HG03460 (cell line): Measurements from ENCODE around the gene KCTD19.
A peak's percentile ranks its signal among the peaks of the same experiment; 100 is the strongest.

ENCODE experiments used
- ATAC-seq: cut with Tn5 transposase; IDR thresholded peaks from one replicate; pipeline ENCODE4 v1.9.1; 2021; ENCODE audit not compliant: unreplicated experiment

The KCTD19 gene

DNA sequence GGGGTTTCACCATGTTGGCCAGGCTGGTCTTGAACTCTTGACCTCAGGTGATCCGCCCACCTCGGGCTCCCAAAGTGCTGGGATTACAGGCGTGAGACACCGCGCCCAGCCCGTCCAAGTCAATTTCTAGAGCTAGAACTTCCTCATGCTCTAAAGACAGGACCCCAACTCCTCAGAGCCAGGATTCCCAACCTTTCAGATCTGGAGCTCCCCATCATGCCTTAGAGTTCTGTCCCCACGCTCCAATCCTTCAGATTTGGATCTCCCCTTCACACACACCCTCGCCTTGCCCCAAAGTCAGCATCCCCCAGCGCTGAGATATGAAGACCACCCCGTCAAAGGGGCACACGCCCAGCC, 448 bp downstream of the KCTD19 start:
- no peak for ATAC-seq

DNA sequence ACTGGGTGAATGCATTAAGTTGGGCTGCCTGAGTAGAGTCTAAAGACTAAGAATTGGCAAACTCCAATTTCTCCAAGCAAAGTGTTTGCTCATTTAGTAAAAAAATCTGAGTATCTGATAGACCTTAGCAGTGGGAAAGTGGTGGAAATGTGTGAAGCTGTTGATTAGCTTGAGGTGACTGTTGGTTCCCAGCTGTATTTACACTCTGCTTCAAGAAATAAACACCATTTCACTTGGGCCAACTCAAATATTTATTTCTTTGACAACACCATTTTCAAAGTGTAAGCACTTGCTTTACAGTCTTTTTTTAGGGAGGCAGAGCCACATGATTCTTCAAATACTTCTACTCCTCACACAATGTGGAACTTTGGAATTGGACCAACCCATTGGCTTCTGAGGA, 8.7 kb downstream of the KCTD19 start:
- no peak for ATAC-seq

DNA sequence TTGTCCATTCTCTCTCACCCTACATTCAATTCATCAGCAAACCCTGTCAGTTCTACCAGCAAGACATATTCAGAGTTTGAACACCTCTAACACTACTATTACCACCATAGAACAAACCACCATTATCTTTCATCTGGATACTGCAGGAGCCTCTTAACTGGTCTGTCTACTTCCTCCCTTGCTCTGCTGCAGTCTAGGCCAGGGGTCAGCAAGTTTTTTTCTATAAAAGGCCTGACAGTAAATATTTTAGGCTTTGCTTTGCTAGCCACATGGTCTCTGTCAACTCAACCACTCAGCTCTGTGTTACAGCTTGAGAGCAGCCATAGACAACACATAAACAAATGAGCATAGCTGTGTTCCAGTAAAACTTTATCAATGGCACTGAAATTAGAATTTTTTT, 13.8 kb downstream of the KCTD19 start:
- no peak for ATAC-seq

DNA sequence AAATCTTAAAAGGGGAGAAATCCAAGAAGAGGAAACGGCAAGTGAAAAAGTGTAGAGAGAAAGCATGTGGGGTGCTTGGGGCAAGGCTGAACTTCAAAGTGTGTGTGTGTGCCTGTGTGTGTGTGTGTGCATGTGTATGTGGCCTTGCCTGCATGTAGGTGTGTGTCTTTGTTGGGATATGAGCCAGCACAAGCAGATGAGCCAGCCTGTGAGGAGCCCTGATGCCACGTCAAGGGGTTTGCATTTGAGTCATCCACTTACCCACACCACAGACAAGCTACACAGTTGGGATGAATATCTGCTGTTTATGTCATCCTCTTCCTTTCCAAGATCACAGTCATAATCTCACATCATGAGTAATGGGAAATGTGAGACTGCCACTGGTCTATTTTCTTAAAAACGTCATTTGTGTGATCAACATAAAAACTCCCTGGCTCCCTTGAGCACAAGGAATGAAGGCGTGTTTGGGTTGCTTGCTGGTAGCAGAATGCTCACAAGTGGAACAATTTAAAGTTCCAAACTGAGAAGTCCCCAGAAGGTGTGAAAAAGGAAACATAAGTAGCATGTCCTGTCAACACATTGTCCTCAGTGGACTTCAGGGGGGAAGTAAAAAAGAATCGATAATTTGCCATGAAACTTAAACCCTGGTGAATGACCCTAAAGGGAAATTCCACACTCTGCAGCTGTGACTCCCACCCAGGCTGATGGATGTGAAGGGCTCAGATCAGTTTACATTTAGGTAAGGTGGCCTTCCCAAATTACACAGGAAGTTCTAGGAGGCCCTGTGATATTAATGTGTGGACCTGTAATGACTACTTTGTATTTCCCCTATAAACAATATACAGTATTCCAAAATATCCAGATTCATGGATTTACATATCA, 14.7 kb downstream of the KCTD19 start:
- peak; percentile 82 for ATAC-seq

DNA sequence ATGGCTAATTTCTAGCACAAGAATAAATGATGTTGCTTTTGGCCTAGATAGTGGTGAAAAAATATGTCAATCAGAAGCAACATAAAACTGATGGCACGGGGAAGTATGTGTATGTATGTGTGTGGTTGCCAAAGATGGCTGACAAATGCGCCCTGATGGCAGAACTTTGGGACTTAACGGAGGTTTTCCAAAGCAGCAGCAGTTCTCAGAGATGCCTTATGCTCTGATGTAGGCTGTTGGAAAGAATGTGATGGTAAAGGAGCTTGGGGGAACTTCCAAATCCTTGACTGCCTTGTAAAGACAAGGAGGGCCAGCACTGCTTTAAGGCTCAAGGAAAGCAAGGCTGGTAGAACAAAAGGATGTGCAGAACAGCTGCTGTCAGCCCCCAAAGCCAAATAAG, 16.0 kb downstream of the KCTD19 start:
- no peak for ATAC-seq

DNA sequence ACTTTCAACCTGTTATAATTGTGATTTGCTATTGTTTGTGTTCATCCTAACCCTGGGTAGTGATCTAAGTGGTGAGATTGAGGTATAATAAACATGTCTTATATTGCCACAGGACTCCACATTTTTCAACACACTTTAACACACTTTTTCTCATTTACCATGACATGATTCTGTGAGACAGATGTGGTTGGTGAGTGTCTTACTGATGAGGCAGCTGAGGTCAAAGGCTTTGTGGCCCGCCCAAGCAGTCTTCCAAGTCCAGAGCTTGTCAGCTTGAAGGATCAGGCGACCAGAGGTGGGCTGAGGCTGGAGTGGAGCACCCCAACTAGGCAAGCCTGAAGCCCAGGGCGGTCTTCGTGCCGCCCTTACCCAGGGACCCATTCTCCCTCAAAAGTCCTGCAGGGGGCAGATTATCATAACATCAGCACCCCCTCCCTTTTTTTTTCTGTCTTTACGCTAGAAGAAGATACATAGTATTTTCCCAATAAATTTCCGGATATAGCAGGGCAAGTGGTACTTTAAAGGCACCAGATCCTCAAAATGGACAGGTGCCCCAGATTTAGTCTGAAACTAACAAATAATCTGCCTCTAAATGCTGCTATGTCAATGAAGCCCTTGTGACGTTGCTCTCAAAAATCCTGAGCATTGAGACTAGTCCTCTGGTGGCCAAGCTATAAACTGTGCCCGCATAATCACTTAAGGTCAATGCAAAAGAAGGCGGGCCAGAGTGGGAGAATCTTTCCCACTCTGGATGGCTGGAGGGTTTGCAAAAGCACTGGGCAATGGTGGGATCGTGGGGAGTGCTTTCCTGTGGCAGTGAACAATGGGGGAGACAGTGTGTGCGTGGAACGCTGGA, 21.1 kb downstream of the KCTD19 start:
- ATAC-seq, result no peak

DNA sequence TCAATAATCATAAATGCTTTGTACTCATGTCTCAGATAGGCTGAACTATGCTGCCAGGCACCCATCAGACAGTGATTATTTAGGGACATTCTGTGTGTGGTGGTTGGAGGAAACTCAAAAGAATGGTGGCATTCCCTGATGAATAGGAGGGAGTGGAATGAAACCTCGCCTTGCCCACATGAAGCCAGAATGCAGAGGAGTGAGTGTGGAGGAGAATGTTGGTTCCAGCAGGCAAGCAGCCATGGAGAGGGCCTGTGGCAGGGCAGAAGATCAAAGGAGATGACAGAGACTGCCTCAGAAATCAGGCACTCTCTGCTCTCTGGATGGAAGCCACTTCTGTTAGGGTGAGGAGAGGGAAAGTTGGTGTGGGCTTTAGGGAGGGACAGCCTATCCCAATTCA, 22.5 kb downstream of the KCTD19 start:
- ATAC-seq, result no peak

DNA sequence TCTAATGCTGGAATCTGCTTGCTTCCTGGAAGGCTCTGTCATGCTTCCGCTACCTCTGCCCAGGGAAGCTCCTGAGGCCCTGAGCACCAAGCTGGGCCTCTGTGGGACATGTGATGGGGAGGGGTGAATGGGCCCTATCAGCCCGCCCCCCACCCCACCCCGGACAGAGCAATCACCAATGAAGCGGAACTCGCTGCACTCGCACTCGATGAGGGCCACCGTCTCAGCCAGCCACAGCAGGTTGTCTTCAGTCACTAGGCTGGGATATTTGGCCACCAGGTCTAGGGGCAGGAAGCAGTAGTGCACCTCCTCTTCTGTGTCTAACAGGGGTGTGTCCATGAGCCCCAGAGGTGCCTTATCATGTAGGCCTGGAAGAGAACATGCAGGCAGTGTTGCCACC, 23.6 kb downstream of the KCTD19 start:
- ATAC-seq, result no peak

DNA sequence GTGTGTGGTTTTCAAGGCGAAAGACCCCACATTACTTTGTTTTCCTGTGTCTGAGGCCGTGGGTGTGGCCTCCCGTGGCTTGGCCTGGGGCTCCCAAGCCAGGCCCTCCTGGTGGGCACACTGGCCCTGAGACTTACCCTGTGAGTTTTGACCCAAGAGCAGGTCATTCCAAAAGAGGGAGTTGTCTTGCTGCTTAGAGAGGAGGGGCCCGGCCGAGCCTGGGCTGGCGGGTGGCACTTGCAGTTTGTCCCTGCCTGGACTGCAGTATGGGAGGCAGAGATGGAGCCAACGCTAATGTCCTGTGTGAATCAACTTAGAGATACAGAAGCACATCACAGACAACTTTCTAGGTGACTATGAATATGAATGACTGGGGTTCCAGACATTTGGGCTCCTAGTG, 24.5 kb downstream of the KCTD19 start:
- no peak for ATAC-seq

DNA sequence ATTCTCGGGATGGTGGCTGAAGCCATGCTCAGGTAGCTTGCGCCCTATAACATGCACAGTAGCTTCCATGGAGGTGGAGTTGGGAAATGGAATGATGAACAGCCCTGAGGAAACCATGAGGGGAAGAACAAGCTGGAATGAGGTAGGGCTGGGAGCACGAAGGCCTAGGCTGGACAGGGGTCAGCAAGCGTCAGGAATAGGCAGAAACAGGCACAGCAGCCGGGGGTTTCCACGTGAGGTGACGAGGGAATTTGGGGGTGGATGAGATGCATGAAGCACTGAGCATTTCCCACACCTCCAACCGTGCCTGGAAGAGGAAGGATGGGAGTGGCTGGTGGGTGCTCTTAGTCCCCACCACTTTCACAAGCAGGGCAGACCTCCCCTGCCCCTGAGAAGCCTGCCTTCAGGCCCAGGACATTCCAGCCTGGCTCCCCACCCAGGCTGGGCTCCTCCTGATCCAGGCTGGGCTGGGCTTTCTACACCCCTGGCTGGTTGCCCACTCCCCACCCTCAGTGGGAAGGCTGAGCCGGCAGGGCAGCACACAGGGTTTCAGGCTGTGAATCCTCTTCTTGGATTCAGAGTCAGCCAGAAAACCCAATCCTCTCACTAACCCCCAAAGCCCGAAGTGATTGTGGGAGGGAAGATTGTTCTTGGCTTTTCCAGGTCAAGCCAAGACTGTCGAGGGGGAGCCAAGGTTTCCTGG, 25.3 kb downstream of the KCTD19 start:
- no peak for ATAC-seq

DNA sequence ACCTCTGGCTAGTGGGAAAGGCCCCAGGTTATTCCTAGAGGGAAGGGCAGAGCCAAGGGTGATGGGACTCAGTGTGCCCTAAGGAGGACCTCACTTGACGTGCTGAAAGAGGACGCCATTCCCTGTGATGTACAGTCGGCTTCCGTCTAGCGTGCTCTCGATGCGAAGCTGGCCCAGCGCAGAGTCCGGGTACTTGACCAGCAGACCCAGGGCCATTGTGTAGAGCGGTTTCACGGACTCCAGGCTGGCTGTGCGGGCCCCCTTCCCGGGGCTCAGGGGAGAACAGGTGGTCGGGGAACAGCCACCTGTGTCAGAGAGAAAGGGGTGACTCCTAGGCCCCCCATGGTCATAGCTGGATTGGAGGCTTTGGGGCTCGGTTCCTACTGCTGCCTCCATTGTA, 27.3 kb downstream of the KCTD19 start:
- no peak for ATAC-seq

DNA sequence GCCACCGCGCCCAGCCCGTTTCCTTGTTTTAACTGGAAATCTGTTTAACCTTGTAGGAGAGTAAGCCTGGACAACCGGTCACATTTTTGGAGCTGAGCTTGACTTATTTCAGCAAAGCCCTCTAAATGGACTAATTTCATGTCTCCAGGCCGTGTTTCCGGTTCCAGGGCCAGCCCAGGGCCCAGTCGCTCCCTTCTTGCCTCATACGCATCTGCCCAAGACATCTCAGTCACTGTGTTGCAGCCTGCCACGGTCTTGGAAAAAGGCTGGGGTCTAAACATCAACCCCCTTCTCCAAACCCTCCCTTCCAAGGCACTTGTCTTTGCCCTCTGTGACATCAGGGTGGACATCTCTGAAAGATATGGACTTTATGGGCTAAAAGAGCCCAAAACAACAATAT, 28.3 kb downstream of the KCTD19 start:
- ATAC-seq, result no peak

DNA sequence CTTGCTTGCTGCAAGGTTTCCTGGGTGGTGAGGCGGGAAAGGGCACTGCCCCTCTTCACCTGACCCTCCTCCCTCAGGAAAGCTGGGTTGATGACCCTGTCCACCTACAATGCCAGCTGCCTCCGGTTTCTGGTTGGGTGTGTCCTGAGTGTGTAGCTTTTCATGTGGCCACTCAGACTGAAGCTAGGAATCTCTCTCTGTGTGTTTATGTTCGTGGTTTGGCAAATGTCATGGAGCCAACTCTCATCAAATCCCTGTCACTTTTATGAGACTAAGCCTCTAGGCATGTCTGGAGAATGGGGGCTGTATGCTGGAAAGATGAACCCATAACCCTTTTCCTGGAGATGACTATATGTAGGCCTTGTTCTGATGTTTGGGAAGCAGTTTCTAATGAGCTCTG, 30.1 kb downstream of the KCTD19 start:
- ATAC-seq, result no peak

DNA sequence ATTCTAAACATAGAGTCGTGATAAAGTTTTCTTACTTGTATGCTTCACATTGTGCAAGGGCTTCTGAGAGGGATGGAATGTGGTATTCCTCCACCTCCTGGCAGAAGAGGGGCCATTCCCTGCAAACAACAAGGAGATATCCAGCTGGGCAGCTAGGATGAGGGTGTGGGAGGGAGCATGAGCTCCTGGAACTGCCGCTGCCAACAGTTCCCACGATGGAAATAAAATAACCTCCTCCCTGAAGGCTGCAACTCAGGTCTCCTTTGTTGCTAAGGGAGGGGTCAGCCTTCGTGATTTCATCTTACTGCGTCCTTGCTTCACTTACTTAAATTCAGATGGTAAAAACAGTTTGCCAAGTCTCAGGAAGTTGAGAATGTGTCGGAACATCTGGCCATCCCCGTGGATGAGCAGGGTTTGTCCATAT, 31.6 kb downstream of the KCTD19 start:
- no peak for ATAC-seq

DNA sequence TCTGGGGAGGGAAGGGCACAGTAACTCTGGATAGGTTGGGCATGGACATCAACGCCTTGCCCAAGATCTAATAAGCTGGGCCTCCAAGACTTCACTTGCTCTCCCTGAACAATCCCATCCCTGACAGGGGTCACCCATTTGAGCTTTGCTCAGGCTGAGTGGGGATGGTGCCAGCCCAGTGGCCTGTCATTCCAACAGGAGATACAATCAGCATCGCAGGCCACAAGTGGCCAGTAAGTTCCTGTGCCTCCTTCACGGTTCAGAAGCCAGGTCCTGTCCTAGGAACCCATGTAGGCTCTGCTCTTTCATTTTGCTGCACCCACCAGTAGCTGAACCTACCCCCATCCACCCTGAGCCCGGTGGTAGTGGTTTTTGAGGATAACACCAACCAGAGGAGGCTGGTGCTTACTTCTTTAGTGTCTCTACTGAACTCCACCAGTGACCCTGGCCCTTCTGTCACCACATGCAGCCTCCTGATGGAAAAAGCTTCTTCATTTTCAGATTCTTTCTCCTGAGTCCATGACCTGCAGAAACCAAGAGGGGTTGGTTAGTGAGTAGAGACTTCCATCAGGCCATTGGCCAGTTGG, 32.3 kb downstream of the KCTD19 start:
- no peak for ATAC-seq

DNA sequence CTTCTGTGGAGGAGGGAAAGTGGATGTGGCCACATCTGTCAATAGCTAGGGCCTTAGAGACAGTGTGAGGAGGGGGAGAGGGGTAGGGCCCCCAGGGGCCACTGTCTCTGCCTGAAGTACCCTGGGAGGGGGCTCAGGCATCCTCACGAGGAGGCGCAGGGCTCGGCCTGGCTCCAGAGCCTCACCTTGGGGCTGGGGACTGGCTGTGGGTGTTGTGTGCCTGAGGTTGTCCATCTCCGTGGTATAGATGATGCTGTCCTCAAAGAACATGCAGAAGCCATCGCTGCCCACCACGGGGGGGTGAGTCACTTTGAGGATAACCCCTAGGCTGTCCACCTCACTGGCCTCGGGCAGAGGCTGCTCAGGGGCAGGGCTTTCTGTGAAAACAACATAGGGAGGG, 35.1 kb downstream of the KCTD19 start:
- no peak for ATAC-seq

DNA sequence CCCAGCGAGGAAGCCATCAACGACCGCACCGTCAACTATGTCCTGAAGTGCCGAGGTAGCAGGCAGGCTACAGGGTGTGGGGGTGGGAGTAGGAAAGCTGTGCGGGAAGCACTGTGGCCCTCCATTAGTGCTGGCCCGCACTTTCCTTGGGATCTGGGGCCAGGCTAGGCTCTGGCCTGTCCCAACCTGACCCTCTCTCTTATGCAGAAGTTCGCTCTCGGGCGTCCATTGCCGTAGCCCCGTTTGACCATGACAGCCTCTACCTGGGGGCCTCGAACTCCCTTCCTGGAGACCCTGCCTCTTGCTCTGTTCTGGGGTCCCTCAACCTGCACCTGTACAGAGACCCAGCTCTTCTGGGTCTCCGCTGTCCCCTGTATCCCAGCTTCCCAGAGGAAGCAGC, 38.6 kb downstream of the KCTD19 start:
- ATAC-seq, result no peak

DNA sequence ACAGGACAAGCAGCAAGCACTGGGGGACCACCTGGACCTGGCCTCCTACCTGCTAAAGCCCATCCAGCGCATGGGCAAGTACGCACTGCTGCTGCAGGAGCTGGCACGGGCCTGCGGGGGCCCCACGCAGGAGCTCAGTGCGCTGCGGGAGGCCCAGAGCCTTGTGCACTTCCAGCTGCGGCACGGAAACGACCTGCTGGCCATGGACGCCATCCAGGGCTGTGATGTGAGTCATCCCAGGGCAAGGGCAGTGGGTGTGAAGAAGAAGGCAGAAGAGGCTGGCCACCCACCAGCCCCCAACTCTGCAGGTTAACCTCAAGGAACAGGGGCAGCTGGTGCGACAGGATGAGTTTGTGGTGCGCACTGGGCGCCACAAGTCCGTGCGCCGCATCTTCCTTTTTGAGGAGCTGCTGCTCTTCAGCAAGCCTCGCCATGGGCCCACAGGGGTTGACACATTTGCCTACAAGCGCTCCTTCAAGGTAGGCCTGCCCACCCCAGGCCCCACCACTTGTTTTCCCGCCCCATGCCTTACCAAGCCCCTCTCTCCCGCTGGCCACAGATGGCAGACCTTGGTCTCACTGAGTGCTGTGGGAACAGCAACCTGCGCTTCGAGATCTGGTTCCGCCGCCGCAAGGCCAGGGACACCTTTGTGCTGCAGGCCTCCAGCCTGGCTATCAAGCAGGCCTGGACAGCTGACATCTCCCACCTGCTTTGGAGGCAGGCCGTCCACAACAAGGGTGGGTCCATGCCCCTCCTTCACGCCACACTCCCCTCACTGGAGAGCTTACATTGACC, 39.9 kb downstream of the KCTD19 start:
- ATAC-seq, result no peak

DNA sequence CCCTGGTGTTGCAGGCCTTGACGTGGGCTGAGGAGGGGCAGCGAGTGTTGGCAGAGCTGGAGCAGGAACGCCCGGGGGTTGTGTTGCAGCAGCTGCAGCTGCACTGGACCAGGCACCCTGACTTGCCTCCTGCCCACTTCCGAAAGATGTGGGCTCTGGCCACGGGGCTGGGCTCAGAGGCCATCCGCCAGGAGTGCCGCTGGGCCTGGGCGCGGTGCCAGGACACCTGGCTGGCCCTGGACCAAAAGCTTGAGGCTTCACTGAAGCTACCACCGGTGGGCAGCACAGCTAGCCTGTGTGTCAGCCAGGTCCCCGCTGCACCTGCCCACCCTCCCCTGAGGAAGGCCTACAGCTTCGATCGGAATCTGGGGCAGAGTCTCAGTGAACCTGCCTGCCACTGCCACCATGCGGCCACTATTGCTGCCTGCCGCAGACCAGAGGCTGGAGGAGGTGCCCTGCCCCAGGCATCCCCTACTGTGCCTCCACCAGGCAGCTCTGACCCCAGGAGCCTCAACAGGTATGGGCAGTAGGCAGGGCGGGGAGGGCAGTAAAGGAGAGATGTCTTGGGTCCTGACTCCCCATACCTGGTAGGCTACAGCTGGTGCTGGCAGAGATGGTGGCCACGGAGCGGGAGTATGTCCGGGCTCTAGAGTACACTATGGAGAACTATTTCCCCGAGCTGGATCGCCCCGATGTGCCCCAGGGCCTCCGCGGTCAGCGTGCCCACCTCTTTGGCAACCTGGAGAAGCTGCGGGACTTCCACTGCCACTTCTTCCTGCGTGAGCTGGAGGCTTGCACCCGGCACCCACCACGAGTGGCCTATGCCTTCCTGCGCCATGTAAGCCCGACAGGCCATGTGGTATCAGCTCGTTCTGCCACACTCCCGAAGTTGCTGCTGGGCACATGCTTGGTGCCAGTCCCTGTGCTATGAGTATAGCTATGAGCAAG, 41.6 kb downstream of the KCTD19 start:
- no peak for ATAC-seq
